ENCODE results near the gene TTLL11. TPM values are rescaled to one million over a fixed set of nuclear protein-coding genes. Genes with fewer than 3 reads are reported as not detected.
A peak's percentile ranks its signal among the peaks of the same experiment; 100 is the strongest.

Gene TTLL11
- total RNA-seq, 4 donors from 2014 or later, result 20.5 to 41.3 (median 27.6) TPM

DNA sequence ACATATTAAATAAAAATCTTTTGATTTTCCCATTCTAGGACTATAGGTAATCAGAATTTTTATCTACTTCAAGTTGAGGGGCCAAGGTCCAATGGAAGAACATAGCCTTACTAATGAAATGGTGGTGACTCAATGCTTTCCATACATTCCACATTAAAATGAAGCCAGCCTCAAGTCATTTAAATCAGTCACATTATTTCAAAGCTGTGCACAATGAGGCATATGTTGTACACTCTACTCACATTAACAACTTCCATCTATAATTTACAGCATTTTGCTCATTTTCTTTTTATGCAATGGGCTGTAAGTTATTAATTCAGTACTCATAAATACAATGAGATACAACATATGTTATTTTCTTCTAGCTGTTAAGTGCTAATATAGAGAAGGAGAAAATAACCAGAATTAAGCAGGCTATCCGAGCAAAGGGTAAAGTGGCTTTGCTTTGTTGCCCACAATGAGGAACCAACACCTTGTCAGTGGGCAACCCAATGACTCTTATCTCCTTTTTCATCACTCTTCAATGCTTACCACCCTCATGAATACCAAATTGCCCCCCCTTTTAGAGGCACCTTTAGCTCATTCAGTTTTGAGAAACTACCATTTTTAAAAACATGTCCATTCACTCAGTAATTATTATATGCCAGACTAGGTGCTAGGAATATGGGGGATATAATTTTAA is 52.4 kb downstream of the TTLL11 start:
- WGBS, result 94% methylated on average over 1 of the region's 1 CpG
- H3K27ac ChIP-seq (replicated peaks in 1 of 4), result peak overlapping the region in 2 of 4 donors; percentile 37 to 48
- no peaks in the 10 kb centered on the region for H3K9me3 ChIP-seq
- H3K4me3 ChIP-seq, result no peak overlapping the region
- H3K36me3 ChIP-seq, result peaks cover 4 to 24% (median 9%) of the 10 kb centered on the region in 4 donors
- H3K4me1 ChIP-seq, result peaks cover 3 to 45% (median 38%) of the 10 kb centered on the region in 4 donors
- no peaks in the 10 kb centered on the region for H3K27me3 ChIP-seq
- no peak for DNase-seq (ENCODE audit: extremely low spot score)
- TF ChIP-seq POLR2AphosphoS5 (IDR thresholded peaks at IDR 0.05) (no peak), EP300 (IDR thresholded peaks at IDR 0.05) (no peak), POLR2A (IDR thresholded peaks at IDR 0.05; ENCODE audit: low read depth) (no peak)
- TF ChIP-seq, protein P1, sequence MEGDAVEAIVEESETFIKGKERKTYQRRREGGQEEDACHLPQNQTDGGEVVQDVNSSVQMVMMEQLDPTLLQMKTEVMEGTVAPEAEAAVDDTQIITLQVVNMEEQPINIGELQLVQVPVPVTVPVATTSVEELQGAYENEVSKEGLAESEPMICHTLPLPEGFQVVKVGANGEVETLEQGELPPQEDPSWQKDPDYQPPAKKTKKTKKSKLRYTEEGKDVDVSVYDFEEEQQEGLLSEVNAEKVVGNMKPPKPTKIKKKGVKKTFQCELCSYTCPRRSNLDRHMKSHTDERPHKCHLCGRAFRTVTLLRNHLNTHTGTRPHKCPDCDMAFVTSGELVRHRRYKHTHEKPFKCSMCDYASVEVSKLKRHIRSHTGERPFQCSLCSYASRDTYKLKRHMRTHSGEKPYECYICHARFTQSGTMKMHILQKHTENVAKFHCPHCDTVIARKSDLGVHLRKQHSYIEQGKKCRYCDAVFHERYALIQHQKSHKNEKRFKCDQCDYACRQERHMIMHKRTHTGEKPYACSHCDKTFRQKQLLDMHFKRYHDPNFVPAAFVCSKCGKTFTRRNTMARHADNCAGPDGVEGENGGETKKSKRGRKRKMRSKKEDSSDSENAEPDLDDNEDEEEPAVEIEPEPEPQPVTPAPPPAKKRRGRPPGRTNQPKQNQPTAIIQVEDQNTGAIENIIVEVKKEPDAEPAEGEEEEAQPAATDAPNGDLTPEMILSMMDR (IDR thresholded peaks at IDR 0.05), result no peak
- intact Hi-C loops (cut with DNase I), result no loop called here

DNA sequence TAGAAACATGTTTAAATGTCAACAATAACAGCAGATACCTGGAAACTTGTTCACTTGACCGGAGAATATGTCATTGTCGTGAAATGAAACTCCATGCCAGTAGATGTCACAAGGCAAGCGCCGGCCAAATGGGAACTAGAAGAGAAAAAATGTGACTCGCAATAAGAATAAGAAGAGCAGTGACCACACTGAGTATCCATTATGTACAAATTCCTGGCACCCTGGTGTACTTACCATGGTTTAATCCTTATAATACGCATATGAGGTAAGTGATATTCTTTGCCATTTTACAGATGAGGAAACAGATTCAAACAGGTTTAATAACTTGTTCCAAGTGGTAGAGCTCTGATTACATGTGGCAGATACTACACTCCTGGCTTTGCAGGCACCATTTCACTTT is 53.9 kb downstream of the TTLL11 start:
- Histone ChIP-seq H3K9me3 (no peaks in the 10 kb centered on the region), H3K4me3 (no peak overlapping the region), H3K27me3 (no peaks in the 10 kb centered on the region), H3K36me3 (peaks cover 4 to 30% (median 10%) of the 10 kb centered on the region in 4 donors), H3K27ac (replicated peaks in 1 of 4) (peak overlapping the region in 3 of 4 donors; percentile 37 to 48 (median 42)), H3K4me1 (peaks cover 3 to 45% (median 38%) of the 10 kb centered on the region in 4 donors)
- intact Hi-C loops (cut with DNase I), result no loop called here
- TF ChIP-seq POLR2A (IDR thresholded peaks at IDR 0.05; ENCODE audit: low read depth), result no peak
- TF ChIP-seq EP300 (IDR thresholded peaks at IDR 0.05), result no peak
- no peak for TF ChIP-seq POLR2AphosphoS5 (IDR thresholded peaks at IDR 0.05)
- TF ChIP-seq, protein P1 (IDR thresholded peaks at IDR 0.05), result no peak
- WGBS, result 95% methylated on average over 6 of the region's 6 CpGs
- DNase-seq (ENCODE audit: extremely low spot score), result no peak

DNA sequence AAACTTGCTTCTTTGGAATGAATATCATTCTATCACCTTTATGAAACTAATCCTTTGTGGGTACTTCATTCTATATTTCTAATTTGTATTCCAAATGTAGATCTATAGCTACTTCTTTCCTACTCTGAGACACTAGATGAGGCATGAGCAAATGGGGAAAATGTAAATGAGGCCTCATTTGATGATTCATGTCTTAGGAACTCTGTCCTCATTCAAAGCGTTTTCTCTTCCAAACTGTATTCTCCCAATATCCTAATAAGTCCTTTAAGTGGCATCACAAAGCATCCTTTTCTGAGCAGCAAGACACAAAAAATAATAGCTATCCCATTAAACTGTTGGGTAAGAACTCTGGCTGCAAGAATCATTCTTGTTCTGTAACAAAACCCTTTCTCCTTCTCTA is 56.1 kb downstream of the TTLL11 start:
- Histone ChIP-seq H3K36me3 (peaks cover 4 to 32% (median 13%) of the 10 kb centered on the region in 4 donors), H3K9me3 (no peaks in the 10 kb centered on the region), H3K27me3 (no peaks in the 10 kb centered on the region), H3K4me3 (no peak overlapping the region), H3K4me1 (peaks cover 3 to 38% (median 33%) of the 10 kb centered on the region in 4 donors), H3K27ac (replicated peaks in 1 of 4) (no peak overlapping the region)
- no peak for DNase-seq (ENCODE audit: extremely low spot score)
- 53% methylated on average over 1 of the region's 1 CpG for WGBS
- no peak for TF ChIP-seq EP300 (IDR thresholded peaks at IDR 0.05)
- no peak for TF ChIP-seq POLR2AphosphoS5 (IDR thresholded peaks at IDR 0.05)
- TF ChIP-seq POLR2A (IDR thresholded peaks at IDR 0.05; ENCODE audit: low read depth), result no peak
- intact Hi-C loops (cut with DNase I), result no loop called here

DNA sequence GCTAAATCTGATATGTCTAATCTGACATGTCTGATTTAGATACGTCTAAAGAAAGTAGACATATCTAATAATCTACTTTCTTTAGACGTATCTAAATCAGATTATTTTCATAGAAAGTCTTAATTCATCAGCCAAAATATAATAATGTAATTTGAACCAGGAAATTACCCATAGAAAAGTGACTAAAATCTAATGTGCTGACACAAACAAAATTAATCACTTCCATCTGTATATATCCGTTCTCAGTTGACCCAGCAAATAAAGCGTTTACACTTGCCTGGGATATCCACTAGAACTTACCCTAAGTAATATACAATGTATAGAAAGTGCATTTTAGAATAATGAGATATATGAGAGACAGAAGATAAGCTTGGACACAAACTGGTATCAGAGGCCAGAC is 56.7 kb downstream of the TTLL11 start:
- WGBS, result 92% methylated on average over 4 of the region's 4 CpGs
- H3K27me3 ChIP-seq, result no peaks in the 10 kb centered on the region
- no peak for DNase-seq (ENCODE audit: extremely low spot score)
- H3K4me3 ChIP-seq, result no peak overlapping the region
- H3K36me3 ChIP-seq, result peaks cover 6 to 37% (median 13%) of the 10 kb centered on the region in 4 donors
- H3K27ac ChIP-seq (replicated peaks in 1 of 4), result no peak overlapping the region
- intact Hi-C loops (cut with DNase I), result no loop called here
- peaks cover 3 to 37% (median 32%) of the 10 kb centered on the region in 4 donors for H3K4me1 ChIP-seq
- no peaks in the 10 kb centered on the region for H3K9me3 ChIP-seq
- TF ChIP-seq POLR2A (IDR thresholded peaks at IDR 0.05; ENCODE audit: low read depth) (no peak), EP300 (IDR thresholded peaks at IDR 0.05) (no peak), POLR2AphosphoS5 (IDR thresholded peaks at IDR 0.05) (no peak)
- TF ChIP-seq, protein P1 (IDR thresholded peaks at IDR 0.05), result no peak

DNA sequence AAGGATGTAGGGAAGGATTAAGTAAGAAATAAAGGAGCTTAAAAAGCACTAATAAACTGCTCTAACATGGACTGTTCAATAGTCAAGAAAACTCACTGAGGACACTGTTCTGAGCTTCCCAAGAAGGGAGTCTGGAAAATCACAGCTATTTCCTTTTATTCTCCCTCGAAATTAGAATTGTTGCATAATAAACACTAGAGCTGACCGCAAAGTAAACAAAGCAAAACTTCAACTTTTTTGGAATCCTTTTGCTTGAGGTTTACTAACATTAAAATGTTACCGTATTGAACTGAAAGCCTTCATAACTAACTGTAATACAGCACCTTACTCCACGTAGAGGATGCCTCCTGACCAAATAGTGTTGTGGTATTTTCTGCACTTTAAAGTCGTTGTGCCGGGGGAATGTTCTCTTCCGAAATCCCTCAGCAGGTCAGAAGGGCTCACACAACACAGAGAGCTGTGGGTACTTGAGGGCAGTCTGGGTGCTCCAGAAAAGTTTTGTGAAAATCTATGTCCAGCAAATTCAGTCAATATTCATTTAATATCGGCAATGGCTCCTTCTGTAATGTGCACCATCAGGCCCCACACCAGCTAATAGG is 59.2 kb downstream of the TTLL11 start:
- TF ChIP-seq POLR2A (IDR thresholded peaks at IDR 0.05; ENCODE audit: low read depth) (no peak), EP300 (IDR thresholded peaks at IDR 0.05) (no peak), POLR2AphosphoS5 (IDR thresholded peaks at IDR 0.05) (no peak)
- TF ChIP-seq, protein P1 (IDR thresholded peaks at IDR 0.05), result no peak
- H3K9me3 ChIP-seq, result no peaks in the 10 kb centered on the region
- no peak overlapping the region for H3K4me3 ChIP-seq
- no peak for DNase-seq (ENCODE audit: extremely low spot score)
- peaks cover 0 to 18% (median 11%) of the 10 kb centered on the region in 4 donors for H3K4me1 ChIP-seq
- H3K27ac ChIP-seq (replicated peaks in 1 of 4), result no peak overlapping the region
- WGBS, result 87% methylated on average over 8 of the region's 8 CpGs
- peaks cover 0 to 42% (median 16%) of the 10 kb centered on the region in 4 donors for H3K36me3 ChIP-seq
- H3K27me3 ChIP-seq, result no peaks in the 10 kb centered on the region
- intact Hi-C loops (cut with DNase I), result no loop called here

Measured in esophagus muscularis mucosa (tissue), 4 donors.